Activated naive CD4-positive, alpha-beta T cell treated with anti-CD3 and anti-CD28 coated beads, Interleukin-2, amount 50 U/mL, for 72 hours (primary cell): ENCODE results near the gene CKAP5. TPM values are rescaled to one million over a fixed set of nuclear protein-coding genes. Genes with fewer than 3 reads are reported as not detected.

ENCODE experiments used
- ATAC-seq, 2 donors: fragments of 150-1000 bp; cut with Tn5 transposase; 2 replicates each; pipeline ENCODE4 v1.10.0; 2021; ENCODE audit warnings: mild to moderate bottlenecking in 2 of 2, moderate library complexity in 2 of 2
- DNase-seq, 2 donors: peaks; one replicate each; pipeline ENCODE4 v3.0.0; 2021 to 2022; ENCODE audit warnings: low spot score in 2 of 2
- H3K27ac Mint-ChIP-seq, 2 donors: one replicate each; pipeline ENCODE4 v1.8.0; 2022; ENCODE audit warnings: mild to moderate bottlenecking in 2 of 2, mixed read lengths in 2 of 2
- H3K36me3 Mint-ChIP-seq, 2 donors: one replicate each; pipeline ENCODE4 v1.8.0; 2022; ENCODE audit warnings: mixed read lengths in 2 of 2
- H3K9me3 Mint-ChIP-seq, 2 donors: one replicate each; pipeline ENCODE4 v1.8.0; 2022; ENCODE audit warnings: mixed read lengths in 2 of 2
- total RNA-seq, 2 donors: library from RNA; stranded (reverse); gene quantifications; one replicate each; pipeline ENCODE4 v1.2.3, GENCODE V29; 2022

Gene CKAP5
- 100 to 1,000 TPM; 160 to 188 TPM for total RNA-seq

- Mint-ChIP-seq H3K9me3 (no peaks in the 10 kb centered on the region), H3K27ac (peak within 1 kb of the TSS; percentile 88 to 97)
- peak; percentile 93 to 96 for ATAC-seq
These were observed at the start of gene CKAP5 for GRCh38 chr11:46845740-46846509. Gene CKAP5 (minus strand): TSS chr11:46846280. CDS start chr11:46821231, 25,049 bp downstream.

GRCh38 chr11:46895821-46896220 lies 49.7 kb upstream of the CKAP5 start:
- ATAC-seq: no peak
- no peak for DNase-seq
- Mint-ChIP-seq H3K36me3 (no peaks in the 10 kb centered on the region), H3K9me3 (no peaks in the 10 kb centered on the region), H3K27ac (no peak overlapping the region)

More at GRCh38 chr11:46845740-46846509, at the start of gene CKAP5:
- peaks cover 19 to 34% of the 10 kb centered on the region in 2 donors for H3K36me3 Mint-ChIP-seq
- DNase-seq: peak; percentile 86 to 88

GRCh38 chr11:46894961-46895360 lies 48.9 kb upstream of the CKAP5 start:
- Mint-ChIP-seq H3K9me3 (no peaks in the 10 kb centered on the region), H3K27ac (no peak overlapping the region), H3K36me3 (no peaks in the 10 kb centered on the region)
- DNase-seq: no peak
- ATAC-seq: no peak

- no peaks in the 10 kb centered on the region for H3K36me3 Mint-ChIP-seq
- ATAC-seq: no peak
- no peak for DNase-seq
- H3K9me3 Mint-ChIP-seq: no peaks in the 10 kb centered on the region
- no peak overlapping the region for H3K27ac Mint-ChIP-seq
These were observed 48.4 kb upstream of the CKAP5 start for GRCh38 chr11:46894506-46894905.

- Mint-ChIP-seq H3K27ac (no peak overlapping the region), H3K36me3 (no peaks in the 10 kb centered on the region), H3K9me3 (no peaks in the 10 kb centered on the region)
- DNase-seq (no peak), ATAC-seq (no peak)
These were observed 46.8 kb upstream of the CKAP5 start for GRCh38 chr11:46892838-46893237.

GRCh38 chr11:46892109-46892508 lies 46.0 kb upstream of the CKAP5 start:
- no peak overlapping the region for H3K27ac Mint-ChIP-seq
- no peak for ATAC-seq
- H3K9me3 Mint-ChIP-seq: no peaks in the 10 kb centered on the region
- DNase-seq: no peak
- H3K36me3 Mint-ChIP-seq: no peaks in the 10 kb centered on the region

- H3K36me3 Mint-ChIP-seq: no peaks in the 10 kb centered on the region
- H3K9me3 Mint-ChIP-seq: no peaks in the 10 kb centered on the region
- DNase-seq: no peak
- H3K27ac Mint-ChIP-seq: no peak overlapping the region
- no peak for ATAC-seq
These were observed 44.6 kb upstream of the CKAP5 start for GRCh38 chr11:46890665-46891064.

GRCh38 chr11:46889689-46890475 lies 43.8 kb upstream of the CKAP5 start:
- ATAC-seq (peak; percentile 85 to 88), DNase-seq (peak in 1 of 2 donors; percentile 80)
- peak overlapping the region in 1 of 2 donors; percentile 29 for H3K27ac Mint-ChIP-seq
- no peaks in the 10 kb centered on the region for H3K36me3 Mint-ChIP-seq
- H3K9me3 Mint-ChIP-seq: no peaks in the 10 kb centered on the region

- ATAC-seq: peak in 1 of 2 donors; percentile 13
- no peaks in the 10 kb centered on the region for H3K36me3 Mint-ChIP-seq
These were observed 43.2 kb upstream of the CKAP5 start for GRCh38 chr11:46889251-46889650.

GRCh38 chr11:46888636-46889035 lies 42.6 kb upstream of the CKAP5 start:
- no peak overlapping the region for H3K27ac Mint-ChIP-seq
- ATAC-seq: no peak
- no peaks in the 10 kb centered on the region for H3K9me3 Mint-ChIP-seq
- DNase-seq: no peak
- no peaks in the 10 kb centered on the region for H3K36me3 Mint-ChIP-seq

More at GRCh38 chr11:46889251-46889650, 43.2 kb upstream of the CKAP5 start:
- Mint-ChIP-seq H3K27ac (no peak overlapping the region), H3K9me3 (no peaks in the 10 kb centered on the region)
- no peak for DNase-seq

- Mint-ChIP-seq H3K9me3 (no peaks in the 10 kb centered on the region), H3K27ac (no peak overlapping the region), H3K36me3 (no peaks in the 10 kb centered on the region)
- ATAC-seq: no peak
- DNase-seq: no peak
These were observed 40.1 kb upstream of the CKAP5 start for GRCh38 chr11:46886211-46886610.

GRCh38 chr11:46879056-46879585 lies 33.0 kb upstream of the CKAP5 start:
- DNase-seq: no peak
- no peak for ATAC-seq
- Mint-ChIP-seq H3K36me3 (no peaks in the 10 kb centered on the region), H3K27ac (no peak overlapping the region), H3K9me3 (no peaks in the 10 kb centered on the region)

GRCh38 chr11:46877580-46877979 lies 31.5 kb upstream of the CKAP5 start:
- no peak for ATAC-seq
- Mint-ChIP-seq H3K9me3 (no peaks in the 10 kb centered on the region), H3K36me3 (no peaks in the 10 kb centered on the region), H3K27ac (no peak overlapping the region)
- DNase-seq: no peak

- Mint-ChIP-seq H3K36me3 (no peaks in the 10 kb centered on the region), H3K27ac (no peak overlapping the region), H3K9me3 (no peaks in the 10 kb centered on the region)
- DNase-seq (no peak), ATAC-seq (no peak)
These were observed 30.4 kb upstream of the CKAP5 start for GRCh38 chr11:46876471-46876870.

- no peak for ATAC-seq
- Mint-ChIP-seq H3K9me3 (no peaks in the 10 kb centered on the region), H3K36me3 (no peaks in the 10 kb centered on the region), H3K27ac (peak overlapping the region in 1 of 2 donors; percentile 30)
- DNase-seq: no peak
These were observed 28.5 kb upstream of the CKAP5 start for GRCh38 chr11:46874586-46874985.

GRCh38 chr11:46868912-46869311 lies 22.8 kb upstream of the CKAP5 start:
- DNase-seq: no peak
- Mint-ChIP-seq H3K9me3 (no peaks in the 10 kb centered on the region), H3K36me3 (no peaks in the 10 kb centered on the region), H3K27ac (no peak overlapping the region)
- no peak for ATAC-seq

- H3K9me3 Mint-ChIP-seq: no peaks in the 10 kb centered on the region
- H3K36me3 Mint-ChIP-seq: no peaks in the 10 kb centered on the region
- H3K27ac Mint-ChIP-seq: no peak overlapping the region
- DNase-seq: no peak
- no peak for ATAC-seq
These were observed 19.3 kb upstream of the CKAP5 start for GRCh38 chr11:46865340-46865739.
